Esophagus squamous epithelium (tissue), 5 donors: ENCODE measurements around the gene TANGO6. TPM values are rescaled to one million over a fixed set of nuclear protein-coding genes. Genes with fewer than 3 reads are reported as not detected.

Source experiments
- DNase-seq: peaks from one replicate; lab custom pipeline; 2025; lab: John Stamatoyannopoulos, UW
- H3K27ac ChIP-seq, 4 donors: fragments of 200-600 bp; sonication (generic); one replicate each; pipeline ENCODE4 v1.5.1; 2016 to 2019; ENCODE audit warnings: mild to moderate bottlenecking in 1 of 4
- H3K27me3 ChIP-seq, 4 donors: fragments of 200-600 bp; sonication (generic); 1 replicate in 3 of 4; 2 replicates in 1 of 4; pipeline versions ENCODE4 v1.5.1 to v1.6.0; 2017 to 2021; ENCODE audit warnings: antibody characterized with exemption in 1 of 4
- H3K36me3 ChIP-seq, 3 donors: fragments of 200-600 bp; sonication (generic); one replicate each; pipeline ENCODE4 v1.5.1; 2016 to 2019
- H3K4me1 ChIP-seq, 3 donors: fragments of 200-600 bp; sonication (generic); one replicate each; pipeline ENCODE4 v1.5.1; 2017 to 2019
- H3K4me3 ChIP-seq, 4 donors: fragments of 200-600 bp; sonication (generic); 1 replicate in 3 of 4; 2 replicates in 1 of 4; pipeline ENCODE4 v1.5.1; 2016 to 2019; ENCODE audit warnings: mild to moderate bottlenecking in 2 of 4, moderate library complexity in 1 of 4
- H3K9me3 ChIP-seq, 3 donors: fragments of 200-600 bp; sonication (generic); one replicate each; pipeline ENCODE4 v1.5.1; 2016 to 2019
- CTCF ChIP-seq, 6 experiments: fragments of 450-650 bp in 4 of 6; fragments of 200-600 bp in 2 of 6; sonication (generic) in 2 of 6; IDR thresholded peaks; one replicate each; pipeline ENCODE4 v1.5.1; 2016 to 2019; ENCODE audit warnings: antibody characterized with exemption in 6 of 6, mild to moderate bottlenecking in 4 of 6, moderate library complexity in 4 of 6
- POLR2A ChIP-seq, 4 donors: fragments of 450-650 bp; IDR thresholded peaks; one replicate each; pipeline ENCODE4 v1.6.1; 2017; ENCODE audit warnings: antibody characterized with exemption in 4 of 4, mild to moderate bottlenecking in 4 of 4, moderate library complexity in 3 of 4
- WGBS, 2 donors: methylation state at CpG; one replicate each; pipeline ENCODE4 v1.1.5; 2018; 5-methylcytosine and 5-hydroxymethylcytosine counted together
- intact Hi-C: fragments of 100-400 bp; cut with DNase I; formaldehyde crosslinking; loops from one replicate; pipeline ENCODE4 v1.15.0; 2022
- total RNA-seq, 4 donors: library from RNA; depleted of rRNA; stranded (reverse); fragments of >200 nt; gene quantifications; one replicate each; pipeline ENCODE4 v1.1.0, GENCODE V29; 2016
- donor health status: DM: yes; HTN: yes; CAD: no.

Gene TANGO6
- total RNA-seq, 4 donors from 2014 or later = 5.5 to 15.8 (median 10.1) TPM

- peaks cover 0 to 40% (median 0%) of the 10 kb centered on the region in 3 donors for H3K36me3 ChIP-seq
- intact Hi-C loops = no loop called here
- H3K4me1 ChIP-seq = peaks cover 4 to 57% (median 24%) of the 10 kb centered on the region in 3 donors
- H3K4me3 ChIP-seq = no peak overlapping the region
- H3K9me3 ChIP-seq = peaks cover 0 to 12% (median 0%) of the 10 kb centered on the region in 3 donors
- WGBS, 2 donors = 69 to 78% methylated on average over 4 of the region's 4 CpGs
- no peaks in the 10 kb centered on the region for H3K27me3 ChIP-seq
- no peak for DNase-seq
- TF ChIP-seq POLR2A (IDR thresholded peaks at IDR 0.05) (no peak), CTCF (IDR thresholded peaks at IDR 0.05) (no peak)
- H3K27ac ChIP-seq = peak overlapping the region; percentile 70 to 87 (median 74)
Measured at GRCh38 chr16:69039333-69039941, 196.1 kb downstream of the TANGO6 start.

- no peak for DNase-seq
- TF ChIP-seq POLR2A (IDR thresholded peaks at IDR 0.05) = no peak
- TF ChIP-seq CTCF (IDR thresholded peaks at IDR 0.05) = no peak
- Histone ChIP-seq H3K4me1 (peaks cover 4 to 57% (median 24%) of the 10 kb centered on the region in 3 donors), H3K36me3 (peaks cover 0 to 41% (median 0%) of the 10 kb centered on the region in 3 donors), H3K4me3 (no peak overlapping the region), H3K27me3 (no peaks in the 10 kb centered on the region), H3K27ac (peak overlapping the region; percentile 70 to 87 (median 77)), H3K9me3 (peaks cover 0 to 12% (median 0%) of the 10 kb centered on the region in 3 donors)
- intact Hi-C loops = no loop called here
- WGBS, 2 donors = 43 to 59% methylated on average over 6 of the region's 6 CpGs
Measured at GRCh38 chr16:69040144-69040909, 197.0 kb downstream of the TANGO6 start.

GRCh38 chr16:69048328-69049120 lies 205.2 kb downstream of the TANGO6 start:
- Histone ChIP-seq H3K9me3 (no peaks in the 10 kb centered on the region), H3K27me3 (no peaks in the 10 kb centered on the region), H3K27ac (no peak overlapping the region), H3K4me1 (no peaks in the 10 kb centered on the region), H3K4me3 (no peak overlapping the region), H3K36me3 (peaks cover 0 to 10% (median 0%) of the 10 kb centered on the region in 3 donors)
- TF ChIP-seq POLR2A (IDR thresholded peaks at IDR 0.05) (no peak), CTCF (IDR thresholded peaks at IDR 0.05) (no peak)
- intact Hi-C loops = no loop called here
- WGBS, 2 donors = 85 to 94% methylated on average over 4 of the region's 4 CpGs
- DNase-seq = no peak

GRCh38 chr16:69049146-69049545 lies 205.8 kb downstream of the TANGO6 start:
- Histone ChIP-seq H3K9me3 (no peaks in the 10 kb centered on the region), H3K27me3 (no peaks in the 10 kb centered on the region), H3K4me3 (no peak overlapping the region), H3K36me3 (peaks cover 0 to 7% (median 0%) of the 10 kb centered on the region in 3 donors), H3K27ac (no peak overlapping the region), H3K4me1 (no peaks in the 10 kb centered on the region)
- intact Hi-C loops = no loop called here
- DNase-seq = no peak
- 90 to 97% methylated on average over 5 of the region's 5 CpGs for WGBS, 2 donors
- no peak for TF ChIP-seq CTCF (IDR thresholded peaks at IDR 0.05)
- no peak for TF ChIP-seq POLR2A (IDR thresholded peaks at IDR 0.05)
